Tibial nerve (tissue), 4 donors: ENCODE data around the gene ZFYVE28. TPM values are rescaled to one million over a fixed set of nuclear protein-coding genes. Genes with fewer than 3 reads are reported as not detected.

ENCODE experiments used
- DNase-seq, 2 donors: peaks; one replicate each; pipeline ENCODE4 v3.0.0-alpha.2; 2019; ENCODE audit warnings: low spot score in 2 of 2
- H3K27ac ChIP-seq, 4 donors: fragments of 200-600 bp; sonication (generic) in 3 of 4; one replicate each; pipeline ENCODE4 v1.5.1; 2017 to 2019; ENCODE audit warnings: mild to moderate bottlenecking in 1 of 4
- H3K27me3 ChIP-seq, 2 donors: fragments of 200-600 bp; sonication (generic) in 1 of 2; one replicate each; pipeline versions ENCODE4 v1.5.1 to v1.6.0; 2017 to 2019
- H3K36me3 ChIP-seq, 3 donors: fragments of 200-600 bp; sonication (generic); one replicate each; pipeline ENCODE4 v1.5.1; 2018 to 2019
- H3K4me1 ChIP-seq, 4 donors: fragments of 200-600 bp; sonication (generic) in 3 of 4; one replicate each; pipeline ENCODE4 v1.5.1; 2017 to 2019
- H3K4me3 ChIP-seq, 4 donors: fragments of 200-600 bp; sonication (generic) in 3 of 4; one replicate each; pipeline ENCODE4 v1.5.1; 2017 to 2019; ENCODE audit warnings: mild to moderate bottlenecking in 1 of 4, moderate library complexity in 1 of 4
- H3K9me3 ChIP-seq, 4 donors: fragments of 200-600 bp; sonication (generic) in 3 of 4; one replicate each; pipeline ENCODE4 v1.5.1; 2017 to 2019
- CTCF ChIP-seq, 5 experiments: fragments of 200-600 bp in 3 of 5; fragments of 450-650 bp in 2 of 5; sonication (generic) in 3 of 5; IDR thresholded peaks; one replicate each; pipeline ENCODE4 v1.5.1; 2016 to 2019; ENCODE audit warnings: antibody characterized with exemption in 5 of 5, mild to moderate bottlenecking in 3 of 5, moderate library complexity in 2 of 5
- EP300 ChIP-seq, 2 donors: sonication (generic); formaldehyde crosslinking; IDR thresholded peaks; one replicate each; pipeline ENCODE4 v1.6.1; 2017; ENCODE audit warnings: antibody characterized with exemption in 2 of 2, mild to moderate bottlenecking in 1 of 2
- POLR2A ChIP-seq, 2 donors: fragments of 450-650 bp; IDR thresholded peaks; one replicate each; pipeline ENCODE4 v1.6.1; 2017; ENCODE audit warnings: antibody characterized with exemption in 2 of 2, mild to moderate bottlenecking in 2 of 2, moderate library complexity in 2 of 2
- WGBS, 2 donors: methylation state at CpG; one replicate each; pipeline ENCODE4 v1.1.5; 2018; 5-methylcytosine and 5-hydroxymethylcytosine counted together
- total RNA-seq, 4 donors: library from RNA; depleted of rRNA; stranded (reverse); fragments of >200 nt; gene quantifications; one replicate each; pipeline ENCODE4 v1.1.0, GENCODE V29; 2016

ZFYVE28 gene
- total RNA-seq, 4 donors from 2014 or later, result 16.2 to 44.4 (median 26.5) TPM

- Histone ChIP-seq H3K4me3 (no peak overlapping the region), H3K4me1 (no peaks in the 10 kb centered on the region), H3K9me3 (no peaks in the 10 kb centered on the region), H3K27me3 (peaks cover 0 to 43% of the 10 kb centered on the region in 2 donors), H3K27ac (no peak overlapping the region), H3K36me3 (no peaks in the 10 kb centered on the region)
- no peak for DNase-seq
- WGBS, 2 donors, result 91 to 94% methylated on average over 8 to 10 of the region's 13 CpGs
- TF ChIP-seq EP300 (IDR thresholded peaks at IDR 0.05), result no peak
- TF ChIP-seq POLR2A (IDR thresholded peaks at IDR 0.05), result no peak
- TF ChIP-seq CTCF (IDR thresholded peaks at IDR 0.05), result no peak
Measured at GRCh38 chr4:2425386-2426068, 7.1 kb upstream of the ZFYVE28 start.

- Histone ChIP-seq H3K4me3 (no peak overlapping the region), H3K36me3 (no peaks in the 10 kb centered on the region), H3K27ac (no peak overlapping the region), H3K4me1 (peaks cover 0 to 3% (median under 1%) of the 10 kb centered on the region in 4 donors), H3K27me3 (peaks cover 0 to 53% of the 10 kb centered on the region in 2 donors), H3K9me3 (no peaks in the 10 kb centered on the region)
- DNase-seq, result no peak
- WGBS, 2 donors, result 74 to 82% methylated on average over 10 of the region's 10 CpGs
- TF ChIP-seq POLR2A (IDR thresholded peaks at IDR 0.05), result no peak
- TF ChIP-seq EP300 (IDR thresholded peaks at IDR 0.05), result no peak
- TF ChIP-seq CTCF (IDR thresholded peaks at IDR 0.05), result no peak
Measured at GRCh38 chr4:2424581-2424980, 6.1 kb upstream of the ZFYVE28 start.

GRCh38 chr4:2423695-2424094 is 5.2 kb upstream of the ZFYVE28 start:
- Histone ChIP-seq H3K36me3 (no peaks in the 10 kb centered on the region), H3K9me3 (no peaks in the 10 kb centered on the region), H3K4me1 (peaks cover 0 to 12% (median 6%) of the 10 kb centered on the region in 4 donors), H3K27me3 (peaks cover 0 to 56% of the 10 kb centered on the region in 2 donors), H3K27ac (no peak overlapping the region), H3K4me3 (no peak overlapping the region)
- WGBS, 2 donors, result 76 to 86% methylated on average over 6 to 9 of the region's 10 CpGs
- no peak for DNase-seq
- no peak for TF ChIP-seq CTCF (IDR thresholded peaks at IDR 0.05)
- TF ChIP-seq EP300 (IDR thresholded peaks at IDR 0.05), result no peak
- TF ChIP-seq POLR2A (IDR thresholded peaks at IDR 0.05), result no peak

GRCh38 chr4:2423066-2423465 is 4.6 kb upstream of the ZFYVE28 start:
- Histone ChIP-seq H3K4me1 (peaks cover 0 to 12% (median 6%) of the 10 kb centered on the region in 4 donors), H3K27me3 (peaks cover 0 to 50% of the 10 kb centered on the region in 2 donors), H3K27ac (no peak overlapping the region), H3K4me3 (no peak overlapping the region), H3K36me3 (no peaks in the 10 kb centered on the region), H3K9me3 (no peaks in the 10 kb centered on the region)
- no peak for DNase-seq
- TF ChIP-seq CTCF (IDR thresholded peaks at IDR 0.05) (no peak), POLR2A (IDR thresholded peaks at IDR 0.05) (no peak), EP300 (IDR thresholded peaks at IDR 0.05) (no peak)
- 71 to 83% methylated on average over 4 of the region's 4 CpGs for WGBS, 2 donors

- H3K9me3 ChIP-seq, result no peaks in the 10 kb centered on the region
- TF ChIP-seq POLR2A (IDR thresholded peaks at IDR 0.05) (no peak), EP300 (IDR thresholded peaks at IDR 0.05) (no peak), CTCF (IDR thresholded peaks at IDR 0.05) (no peak)
- no peak overlapping the region for H3K27ac ChIP-seq
- H3K27me3 ChIP-seq, result peaks cover 0 to 57% of the 10 kb centered on the region in 2 donors
- no peaks in the 10 kb centered on the region for H3K36me3 ChIP-seq
- H3K4me1 ChIP-seq, result peaks cover 0 to 21% (median 6%) of the 10 kb centered on the region in 4 donors
- no peak overlapping the region for H3K4me3 ChIP-seq
- DNase-seq, result no peak
- WGBS, 2 donors, result 86 to 87% methylated on average over 6 of the region's 6 CpGs
Measured at GRCh38 chr4:2421928-2422327, 3.5 kb upstream of the ZFYVE28 start.
